Urinary bladder (tissue), 4 donors: ENCODE measurements around the gene TTC7B. TPM values are rescaled to one million over a fixed set of nuclear protein-coding genes. Genes with fewer than 3 reads are reported as not detected.
A peak's percentile ranks its signal among the peaks of the same experiment; 100 is the strongest.

ENCODE experiments used
- DNase-seq: peaks from one replicate; pipeline ENCODE4 v3.0.0-alpha.2; 2015; ENCODE audit errors: extremely low spot score
- H3K27ac ChIP-seq: one replicate; pipeline ENCODE4 v1.5.1; 2013; ENCODE audit warnings: low read depth, mild to moderate bottlenecking, moderate library complexity
- H3K36me3 ChIP-seq: one replicate; pipeline ENCODE4 v1.6.1; 2013; ENCODE audit warnings: mild to moderate bottlenecking, moderate library complexity; ENCODE audit not compliant: insufficient read depth
- H3K4me1 ChIP-seq: one replicate; pipeline ENCODE4 v1.6.1; 2013; ENCODE audit warnings: mild to moderate bottlenecking, moderate library complexity; ENCODE audit not compliant: insufficient read depth
- H3K4me3 ChIP-seq: one replicate; pipeline ENCODE4 v1.5.1; 2013; ENCODE audit warnings: low read depth, low read length
- WGBS: extraction: QIAGEN DNeasy Blood & Tissue Kit; methylation state at CpG from one replicate; pipeline ENCODE4 v1.1.7; 2013; 5-methylcytosine and 5-hydroxymethylcytosine counted together
- polyA plus RNA-seq: library from polyadenylated mRNA; stranded (reverse); fragments of 200-250 nt; gene quantifications from one replicate; pipeline ENCODE4 v1.2.3, GENCODE V29; 2013
- total RNA-seq: library from RNA; depleted of rRNA; stranded (reverse); fragments of >200 nt; gene quantifications from one replicate; pipeline ENCODE4 v1.2.3, GENCODE V29; 2014
- donor health status: healthy with polysubstance abuse.
- donor health status: healthy.

TTC7B gene
- total and polyA plus RNA-seq, 2 donors = 20.0 to 48.9 TPM

DNA sequence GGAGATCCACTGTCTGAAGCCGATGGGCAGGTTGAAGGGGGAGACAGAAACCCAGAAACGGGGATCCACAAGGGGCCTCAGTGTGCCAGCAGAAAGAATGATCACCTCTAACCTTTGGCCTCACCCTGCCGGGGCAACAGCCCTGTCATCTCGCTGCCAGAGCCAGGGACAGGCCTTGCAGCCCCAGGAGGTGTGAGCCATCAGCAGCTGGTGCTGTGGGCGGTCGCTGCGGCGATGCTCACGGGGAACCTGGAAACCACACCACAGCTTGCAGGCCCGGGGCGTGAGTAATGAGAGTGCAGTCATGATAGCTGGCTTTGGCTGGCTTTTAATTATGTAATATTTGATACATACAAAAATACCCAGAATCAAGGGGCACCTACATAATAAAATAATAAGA, 4.7 kb upstream of the TTC7B start:
- 65% methylated on average over 11 of the region's 11 CpGs for WGBS
- no peak for DNase-seq
- no peaks in the 10 kb centered on the region for H3K4me1 ChIP-seq
- no peak overlapping the region for H3K27ac ChIP-seq
- H3K36me3 ChIP-seq = no peaks in the 10 kb centered on the region
- no peak overlapping the region for H3K4me3 ChIP-seq

DNA sequence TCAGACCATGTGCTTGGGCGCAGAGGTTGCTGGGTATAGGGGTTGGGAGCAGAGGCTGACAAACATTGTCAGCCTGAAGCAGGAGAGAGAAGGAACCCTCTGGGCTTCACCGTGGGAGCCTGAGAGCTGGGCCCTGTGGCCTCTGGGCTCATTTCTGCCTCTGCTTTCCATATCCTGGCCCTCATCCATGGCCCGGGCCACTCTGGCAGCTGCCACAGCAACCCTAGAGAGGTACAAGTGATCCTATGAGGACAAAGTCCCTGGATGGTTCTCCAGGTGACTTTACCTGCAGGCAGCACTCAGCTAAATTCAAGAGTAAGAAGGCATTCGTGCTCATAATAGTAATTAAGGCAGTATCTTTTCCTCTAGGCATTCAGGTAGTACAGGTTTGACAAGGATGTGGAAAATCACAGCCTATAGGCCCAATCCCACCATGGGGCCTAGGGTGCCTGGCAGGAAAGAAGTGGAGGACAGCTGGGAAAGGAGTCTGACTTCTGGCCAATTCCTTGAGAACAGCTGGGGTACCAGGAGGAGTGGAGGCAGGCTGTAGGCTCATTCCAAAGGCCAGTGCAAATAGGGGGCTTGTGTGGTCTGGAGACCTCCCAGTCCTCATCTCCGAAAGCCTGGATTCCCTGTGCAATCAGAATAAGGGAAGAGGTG, 3.6 kb upstream of the TTC7B start:
- no peaks in the 10 kb centered on the region for H3K36me3 ChIP-seq
- no peak overlapping the region for H3K27ac ChIP-seq
- no peak overlapping the region for H3K4me3 ChIP-seq
- 89% methylated on average over 5 of the region's 5 CpGs for WGBS
- DNase-seq = no peak
- no peaks in the 10 kb centered on the region for H3K4me1 ChIP-seq

DNA sequence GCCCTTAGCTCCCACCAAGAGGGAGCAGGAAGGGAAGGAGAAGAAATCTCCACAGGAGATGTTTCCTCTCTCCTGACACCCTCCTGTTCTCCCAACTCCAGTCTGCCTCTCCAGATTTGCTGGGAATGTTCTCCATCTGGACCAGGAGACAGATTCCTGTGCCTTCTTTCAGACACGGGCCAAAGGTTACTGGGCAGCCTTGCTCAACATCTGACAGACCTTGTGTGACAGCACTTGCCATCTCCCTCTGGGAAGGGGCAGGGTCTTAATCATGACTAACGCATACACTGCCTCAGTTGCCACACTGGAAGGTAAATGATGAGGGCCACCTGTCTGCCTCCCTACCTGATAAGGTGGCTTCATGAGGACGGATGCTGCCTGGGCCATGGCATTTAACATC, 2.5 kb upstream of the TTC7B start:
- DNase-seq = no peak
- Histone ChIP-seq H3K27ac (no peak overlapping the region), H3K36me3 (no peaks in the 10 kb centered on the region), H3K4me3 (no peak overlapping the region), H3K4me1 (no peaks in the 10 kb centered on the region)
- 81% methylated on average over 3 of the region's 3 CpGs for WGBS

DNA sequence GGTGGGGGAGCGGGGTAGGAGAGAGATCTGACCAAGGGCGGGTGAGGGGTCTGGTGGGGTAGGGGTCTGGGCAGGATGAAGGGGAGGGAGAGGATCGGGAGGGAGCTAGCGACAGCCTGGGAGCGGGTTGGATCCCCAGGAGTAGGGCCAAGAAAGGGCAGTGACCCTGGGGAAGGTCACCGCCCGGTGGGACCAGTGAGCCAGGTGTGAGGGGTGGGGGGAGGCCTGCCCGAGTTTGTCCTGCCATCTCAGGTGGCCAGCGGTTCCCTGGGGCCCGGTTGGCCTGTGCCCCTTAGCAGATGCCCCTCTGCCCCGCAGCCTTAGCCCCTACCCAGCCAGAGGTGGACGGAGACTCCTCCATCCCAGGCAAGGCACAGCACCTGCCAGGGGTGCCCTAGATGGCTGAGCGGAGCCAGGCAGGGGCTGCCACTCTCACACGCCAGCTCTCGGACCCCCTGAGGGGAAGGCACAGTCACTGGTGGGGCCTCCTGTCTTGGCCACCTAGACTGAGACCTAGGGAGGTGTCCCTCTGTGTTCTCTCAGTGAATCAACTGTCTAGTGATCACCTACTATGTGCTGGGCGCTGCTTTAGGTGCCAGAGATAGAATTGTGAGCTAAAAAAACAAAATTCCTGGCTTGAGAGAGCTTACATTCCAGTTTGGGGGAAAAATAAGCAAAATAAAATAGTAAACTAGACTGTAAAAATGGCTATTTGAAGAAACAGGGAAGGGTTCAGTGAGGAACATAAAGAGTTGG, 629 bp upstream of the TTC7B start:
- no peaks in the 10 kb centered on the region for H3K36me3 ChIP-seq
- WGBS = 38% methylated on average over 16 of the region's 16 CpGs
- H3K4me3 ChIP-seq = peak overlapping the region; percentile 94
- no peaks in the 10 kb centered on the region for H3K4me1 ChIP-seq
- no peak overlapping the region for H3K27ac ChIP-seq
- no peak for DNase-seq

DNA sequence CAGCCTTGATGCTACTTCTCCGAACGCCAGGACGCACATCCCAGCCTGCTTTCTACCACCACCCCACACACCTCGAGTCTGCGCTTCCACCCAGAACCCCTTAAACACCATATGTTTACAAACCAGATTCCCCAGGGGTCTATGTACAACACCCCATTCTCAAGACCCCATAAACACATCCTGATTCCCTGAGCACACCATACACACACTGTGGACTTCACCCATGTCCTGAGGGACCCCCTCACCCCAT, 733 bp downstream of the TTC7B start:
- Histone ChIP-seq H3K4me1 (no peaks in the 10 kb centered on the region), H3K4me3 (peak overlapping the region; percentile 94), H3K36me3 (no peaks in the 10 kb centered on the region), H3K27ac (no peak overlapping the region)
- 10% methylated on average over 5 of the region's 5 CpGs for WGBS
- DNase-seq = no peak

DNA sequence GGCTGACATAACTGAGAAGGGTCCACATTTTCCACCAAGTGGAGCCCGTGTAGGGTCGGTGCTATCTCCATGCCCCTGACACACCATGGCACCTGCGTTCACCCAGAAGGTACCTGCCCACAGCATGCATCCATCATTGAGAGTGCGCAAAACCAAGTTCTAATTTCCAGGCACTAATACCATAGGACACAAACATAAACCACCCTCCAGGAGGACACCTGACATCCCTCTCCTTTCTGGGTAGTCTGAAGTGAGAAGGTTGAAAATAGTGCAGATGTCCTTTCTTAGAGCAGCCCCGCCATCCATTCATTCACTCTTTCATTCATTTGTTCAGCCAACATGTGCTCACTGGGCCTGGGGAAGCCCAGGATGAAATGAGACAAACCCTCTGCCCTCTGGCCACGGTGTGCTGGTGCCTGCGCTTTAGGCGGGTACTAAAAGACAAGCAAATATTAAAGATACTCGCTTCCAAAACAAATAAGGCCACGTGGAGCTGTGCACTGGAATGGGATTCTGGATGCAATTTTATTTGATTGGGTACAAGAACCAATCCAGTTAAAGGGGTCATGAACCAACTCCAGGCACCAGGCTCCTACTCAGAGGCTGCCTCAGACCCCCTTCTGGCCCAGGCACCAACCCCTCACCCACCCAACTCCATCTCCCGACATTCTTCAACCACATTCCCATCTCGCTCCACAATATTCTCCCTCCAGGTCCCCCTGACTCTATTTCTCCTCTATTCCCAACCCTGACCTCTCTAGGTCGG, 1.2 kb downstream of the TTC7B start:
- Histone ChIP-seq H3K27ac (no peak overlapping the region), H3K36me3 (no peaks in the 10 kb centered on the region), H3K4me1 (no peaks in the 10 kb centered on the region), H3K4me3 (peak overlapping the region; percentile 94)
- 55% methylated on average over 13 of the region's 13 CpGs for WGBS
- DNase-seq = no peak

DNA sequence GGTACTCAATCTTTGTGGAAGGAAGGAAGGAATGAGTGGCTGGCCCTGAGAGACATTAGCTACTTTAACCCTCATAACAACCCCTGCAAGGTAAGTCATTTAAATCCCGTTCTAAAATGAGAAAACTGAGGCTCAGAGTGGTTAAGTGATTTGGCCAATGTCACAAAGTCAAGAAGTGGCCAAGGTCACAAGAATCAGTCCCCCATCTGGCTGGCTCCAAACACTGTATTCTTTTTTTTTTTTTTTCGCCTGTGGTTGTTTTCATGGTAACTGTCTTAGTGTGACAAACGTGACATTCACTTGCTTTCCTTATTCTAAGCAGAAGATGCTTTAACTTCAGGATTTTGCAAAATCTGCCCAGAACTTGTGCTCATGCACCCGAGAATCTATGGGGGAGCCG, 2.8 kb downstream of the TTC7B start:
- WGBS = 87% methylated on average over 5 of the region's 5 CpGs
- no peaks in the 10 kb centered on the region for H3K4me1 ChIP-seq

DNA sequence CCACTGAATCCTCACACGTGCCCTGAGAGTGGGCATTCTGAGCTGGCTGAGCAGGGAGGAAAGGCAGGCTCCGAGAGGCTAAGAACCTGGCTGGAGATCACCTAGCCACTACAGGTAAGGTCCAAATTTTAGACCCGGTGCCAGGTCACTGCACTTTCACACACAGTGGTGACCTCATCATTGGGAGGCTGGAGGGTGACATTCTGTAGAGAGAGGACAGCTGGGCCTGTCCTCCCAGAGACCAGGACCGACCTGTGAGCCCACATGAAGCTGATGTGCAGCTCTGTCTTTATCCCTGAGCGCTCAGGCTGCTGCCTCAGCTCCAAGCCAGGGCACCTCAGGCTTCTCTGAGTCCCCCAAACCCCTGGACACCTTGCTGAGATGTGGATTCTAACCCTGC, 4.1 kb downstream of the TTC7B start:
- no peaks in the 10 kb centered on the region for H3K36me3 ChIP-seq
- H3K4me3 ChIP-seq = no peak overlapping the region
- no peak for DNase-seq
- H3K4me1 ChIP-seq = no peaks in the 10 kb centered on the region
- WGBS = 96% methylated on average over 5 of the region's 5 CpGs
- no peak overlapping the region for H3K27ac ChIP-seq

More for the DNA sequence above, 2.8 kb downstream of the TTC7B start:
- Histone ChIP-seq H3K36me3 (no peaks in the 10 kb centered on the region), H3K27ac (no peak overlapping the region), H3K4me3 (no peak overlapping the region)
- no peak for DNase-seq

DNA sequence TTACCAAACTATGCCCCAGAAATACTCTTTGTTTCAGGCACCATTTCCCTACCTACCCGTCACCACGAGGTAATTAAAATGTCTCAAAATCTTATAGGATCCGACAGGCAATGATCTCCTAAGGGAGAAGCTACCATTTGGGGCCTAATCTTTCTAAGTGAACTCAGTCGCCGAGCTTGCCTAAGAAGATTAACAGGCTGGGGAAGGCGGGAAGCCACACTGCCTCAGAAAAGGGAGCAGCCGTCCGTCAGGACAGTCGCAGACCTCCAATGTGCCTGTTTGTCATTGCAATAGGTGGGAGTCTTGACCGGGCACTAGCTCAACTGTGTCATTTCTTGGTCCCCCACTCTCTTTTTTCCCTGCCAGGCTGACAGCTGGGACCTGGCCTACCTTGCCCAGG, 4.6 kb downstream of the TTC7B start:
- no peak overlapping the region for H3K27ac ChIP-seq
- no peaks in the 10 kb centered on the region for H3K4me1 ChIP-seq
- no peaks in the 10 kb centered on the region for H3K36me3 ChIP-seq
- no peak for DNase-seq
- H3K4me3 ChIP-seq = no peak overlapping the region
- 94% methylated on average over 10 of the region's 10 CpGs for WGBS

DNA sequence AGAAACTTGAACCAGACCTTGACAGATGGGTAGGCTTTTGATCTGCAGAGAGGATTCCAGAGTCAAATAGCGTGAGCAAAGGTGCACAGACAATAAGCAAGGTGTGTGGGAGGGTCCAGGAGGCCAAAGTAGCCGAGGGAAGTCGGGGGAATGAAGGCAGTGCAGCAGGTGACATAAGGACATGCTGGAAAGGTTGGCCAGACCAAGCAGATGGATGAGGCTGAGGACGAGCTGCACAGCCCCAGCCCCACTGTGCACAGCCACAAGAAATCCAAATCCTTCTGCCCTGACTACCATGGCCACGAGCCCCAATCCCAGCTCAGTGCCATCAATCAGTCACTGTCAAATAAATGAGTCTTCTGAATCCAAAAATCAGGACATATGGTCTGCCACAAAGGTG, 5.4 kb downstream of the TTC7B start:
- no peak for DNase-seq
- Histone ChIP-seq H3K36me3 (no peaks in the 10 kb centered on the region), H3K27ac (no peak overlapping the region), H3K4me3 (no peak overlapping the region), H3K4me1 (no peaks in the 10 kb centered on the region)
- 86% methylated on average over 5 of the region's 5 CpGs for WGBS

DNA sequence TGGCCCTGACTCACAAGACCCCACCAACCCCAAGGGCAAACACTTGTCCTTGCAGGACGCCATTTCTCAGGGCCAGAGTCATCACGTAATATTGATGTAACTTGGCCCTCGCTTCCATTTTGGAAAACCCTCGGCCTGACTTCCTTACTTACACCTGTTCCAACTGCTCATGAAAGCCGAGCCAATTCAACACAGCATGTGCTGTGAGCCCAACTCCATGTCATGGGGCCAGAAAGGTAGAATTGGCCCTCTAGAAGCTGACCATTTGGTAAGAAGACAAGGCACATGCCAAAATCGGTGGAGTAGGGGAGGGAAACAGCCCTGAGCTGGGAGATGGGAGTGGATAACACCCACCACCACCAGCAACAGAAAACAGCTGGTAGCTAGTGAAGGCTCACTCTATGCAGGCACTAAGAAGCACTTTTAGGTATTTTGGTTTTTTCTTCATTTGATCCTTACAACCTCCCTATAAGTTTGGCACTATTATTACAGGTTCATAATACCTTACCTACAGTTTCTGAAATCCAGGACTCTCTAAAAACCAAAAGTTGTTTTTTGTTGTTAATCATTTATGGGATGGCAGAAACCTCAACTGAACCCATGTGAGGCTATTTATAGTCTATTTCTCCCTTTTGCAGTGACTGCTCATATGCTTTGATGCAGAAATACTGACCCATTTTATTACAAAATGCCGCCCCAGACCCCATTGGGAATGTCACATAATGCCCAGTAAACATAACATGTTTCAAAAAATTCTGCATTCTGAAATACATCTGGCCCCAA, 6.5 kb downstream of the TTC7B start:
- 97% methylated on average over 7 of the region's 7 CpGs for WGBS
- Histone ChIP-seq H3K27ac (no peak overlapping the region), H3K4me3 (no peak overlapping the region), H3K4me1 (no peaks in the 10 kb centered on the region), H3K36me3 (no peaks in the 10 kb centered on the region)
- DNase-seq = no peak

DNA sequence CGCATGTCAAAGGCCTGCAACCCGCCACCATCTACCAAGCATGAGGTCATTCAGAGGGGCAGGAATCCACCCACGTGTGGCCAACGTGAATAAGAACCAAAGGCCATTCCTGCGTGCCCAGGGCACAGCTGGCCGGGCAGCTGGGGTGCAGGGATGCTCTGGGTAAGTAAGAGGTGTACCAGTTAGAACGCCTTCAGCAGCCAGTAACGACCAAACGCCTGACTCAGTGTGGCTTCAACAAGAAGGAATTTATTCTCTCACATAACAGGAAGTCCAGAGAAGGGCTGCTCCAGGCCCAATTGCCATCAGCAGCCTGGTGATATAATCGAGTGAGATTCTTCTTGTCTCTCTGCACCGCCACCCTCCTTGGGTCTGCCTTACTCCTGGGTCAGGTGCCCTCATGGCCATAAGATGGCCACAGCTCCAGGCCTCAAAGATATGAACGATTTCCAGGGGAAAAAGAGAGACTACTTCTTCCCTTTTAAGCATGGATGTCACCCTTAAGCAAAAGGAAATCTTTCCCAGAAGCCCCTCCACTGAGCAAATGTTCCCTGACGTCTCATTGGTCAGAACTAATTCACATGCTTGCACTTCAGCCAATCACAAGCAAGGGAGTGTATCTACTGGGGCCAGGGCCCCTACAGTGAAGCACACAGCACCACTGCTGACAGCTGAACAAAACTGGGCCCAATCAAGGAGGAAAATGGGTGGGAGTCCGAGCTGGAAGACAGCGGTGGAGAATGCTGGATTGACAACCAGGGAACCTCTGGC, 7.3 kb downstream of the TTC7B start:
- DNase-seq = no peak
- H3K36me3 ChIP-seq = no peaks in the 10 kb centered on the region
- H3K27ac ChIP-seq = no peak overlapping the region
- H3K4me1 ChIP-seq = no peaks in the 10 kb centered on the region
- H3K4me3 ChIP-seq = no peak overlapping the region
- 92% methylated on average over 15 of the region's 15 CpGs for WGBS

DNA sequence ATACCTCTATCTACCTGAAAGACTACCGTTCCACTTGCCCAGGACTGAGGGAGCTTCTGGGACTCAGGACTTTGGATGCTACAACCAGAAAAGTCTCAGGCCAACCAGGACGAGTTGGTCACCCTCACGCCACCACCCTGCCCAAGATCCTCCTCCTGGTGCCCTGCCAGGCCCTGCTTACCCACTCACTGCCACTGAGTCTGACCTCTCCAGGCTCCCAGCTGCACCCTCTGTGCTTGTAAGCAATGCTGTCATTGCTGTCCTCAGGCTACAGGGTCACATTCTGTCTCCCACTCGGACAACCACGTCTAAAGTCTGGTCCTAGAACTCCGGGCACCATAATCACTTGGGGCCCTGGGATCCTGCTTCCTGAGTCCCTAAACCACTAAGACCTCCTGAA, 9.2 kb downstream of the TTC7B start:
- no peak overlapping the region for H3K27ac ChIP-seq
- 81% methylated on average over 6 of the region's 6 CpGs for WGBS
- H3K4me1 ChIP-seq = no peaks in the 10 kb centered on the region

More for the DNA sequence above, 9.2 kb downstream of the TTC7B start:
- Histone ChIP-seq H3K4me3 (no peak overlapping the region), H3K36me3 (no peaks in the 10 kb centered on the region)
- no peak for DNase-seq
